Measurements from ENCODE around the gene ZNF506.

GRCh38 chr19:19865750-19866610 is 44.4 kb upstream of the ZNF506 start, which contains the start of gene ZNF253:
- TF ChIP-seq CTCF (IDR thresholded peaks at IDR 0.05) = no peak
- peak; percentile 87 to 89 for TF ChIP-seq POLR2A (IDR thresholded peaks at IDR 0.05)
